ENCODE results near the gene TSPAN15.

The TSPAN15 gene

GRCh38 chr10:69451209-69451783 is at the start of gene TSPAN15:
TSPAN15 (plus strand) TSS chr10:69451465; CDS start chr10:69451595, 130 bp downstream.
- peak; percentile 47 for DNase-seq (ENCODE audit: low read depth)

- no peak for DNase-seq (ENCODE audit: low read depth)
These were observed 48.9 kb upstream of the TSPAN15 start for GRCh38 chr10:69402386-69402785.

GRCh38 chr10:69403066-69403465 is 48.2 kb upstream of the TSPAN15 start:
- DNase-seq (ENCODE audit: low read depth), result no peak

GRCh38 chr10:69403519-69403918 is 47.7 kb upstream of the TSPAN15 start:
- DNase-seq (ENCODE audit: low read depth), result no peak

- no peak for DNase-seq (ENCODE audit: low read depth)
These were observed 46.5 kb upstream of the TSPAN15 start for GRCh38 chr10:69404786-69405185.

GRCh38 chr10:69405221-69405620 is 46.0 kb upstream of the TSPAN15 start:
- DNase-seq (ENCODE audit: low read depth), result no peak

GRCh38 chr10:69406302-69406811 is 44.9 kb upstream of the TSPAN15 start:
- no peak for DNase-seq (ENCODE audit: low read depth)

- DNase-seq (ENCODE audit: low read depth), result no peak
These were observed 44.3 kb upstream of the TSPAN15 start for GRCh38 chr10:69406816-69407580.

GRCh38 chr10:69407621-69408301 is 43.5 kb upstream of the TSPAN15 start:
- DNase-seq (ENCODE audit: low read depth), result no peak

- peak; percentile 74 for DNase-seq (ENCODE audit: low read depth)
These were observed 42.7 kb upstream of the TSPAN15 start for GRCh38 chr10:69408318-69409175.

GRCh38 chr10:69409176-69409495 is 42.1 kb upstream of the TSPAN15 start:
- DNase-seq (ENCODE audit: low read depth), result no peak

GRCh38 chr10:69409968-69410367 is 41.3 kb upstream of the TSPAN15 start:
- no peak for DNase-seq (ENCODE audit: low read depth)

GRCh38 chr10:69410487-69410886 is 40.8 kb upstream of the TSPAN15 start:
- no peak for DNase-seq (ENCODE audit: low read depth)

GRCh38 chr10:69411476-69411875 is 39.8 kb upstream of the TSPAN15 start:
- DNase-seq (ENCODE audit: low read depth), result no peak

- DNase-seq (ENCODE audit: low read depth), result no peak
These were observed 39.0 kb upstream of the TSPAN15 start for GRCh38 chr10:69412232-69412790.

GRCh38 chr10:69413221-69413865 is 37.9 kb upstream of the TSPAN15 start:
- no peak for DNase-seq (ENCODE audit: low read depth)

- DNase-seq (ENCODE audit: low read depth), result no peak
These were observed 36.9 kb upstream of the TSPAN15 start for GRCh38 chr10:69414036-69415018.

- no peak for DNase-seq (ENCODE audit: low read depth)
These were observed 36.2 kb upstream of the TSPAN15 start for GRCh38 chr10:69415049-69415448.

- no peak for DNase-seq (ENCODE audit: low read depth)
These were observed 35.3 kb upstream of the TSPAN15 start for GRCh38 chr10:69415951-69416350.

GRCh38 chr10:69416695-69417094 is 34.6 kb upstream of the TSPAN15 start, which contains the start of gene TACR2:
TACR2 (minus strand) TSS chr10:69416918; CDS start chr10:69416323, 595 bp downstream.
- DNase-seq (ENCODE audit: low read depth), result no peak
